ENCODE results near the gene RRP12.

RRP12 gene

GRCh38 chr10:97332591-97333350, 68.4 kb downstream of the RRP12 start:
- H3K9me3 ChIP-seq (ENCODE audit: control insufficient read depth in 2 of 2, low read length in 2 of 2): no peaks in the 10 kb centered on the region
- no peaks in the 10 kb centered on the region for H3K27me3 ChIP-seq (ENCODE audit: control insufficient read depth in 2 of 2, insufficient read depth in 2 of 2, low read length in 2 of 2)
- peaks cover 0 to 2% of the 10 kb centered on the region in 2 donors for H3K36me3 ChIP-seq (ENCODE audit: control insufficient read depth in 2 of 2, insufficient read depth in 2 of 2, low read length in 2 of 2)
- peak overlapping the region; percentile 94 to 97 for H3K9ac ChIP-seq (ENCODE audit: low read depth in 1 of 2, low read length in 2 of 2)
- H3K4me1 ChIP-seq (ENCODE audit: control insufficient read depth in 2 of 2, insufficient read depth in 2 of 2, low read length in 2 of 2): peaks cover 40 to 59% of the 10 kb centered on the region in 2 donors
- H3K27ac ChIP-seq (ENCODE audit: low read depth in 2 of 2, low read length in 2 of 2): peak overlapping the region; percentile 91 to 94
- H3K4me3 ChIP-seq (ENCODE audit: low read length in 2 of 2): peak overlapping the region; percentile 89 to 91

- Histone ChIP-seq H3K27me3 (ENCODE audit: control insufficient read depth in 2 of 2, insufficient read depth in 2 of 2, low read length in 2 of 2) (no peaks in the 10 kb centered on the region), H3K9ac (ENCODE audit: low read depth in 1 of 2, low read length in 2 of 2) (peak overlapping the region in 1 of 2 donors; percentile 94), H3K4me3 (ENCODE audit: low read length in 2 of 2) (peak overlapping the region; percentile 89 to 91), H3K9me3 (ENCODE audit: control insufficient read depth in 2 of 2, low read length in 2 of 2) (no peaks in the 10 kb centered on the region), H3K4me1 (ENCODE audit: control insufficient read depth in 2 of 2, insufficient read depth in 2 of 2, low read length in 2 of 2) (peaks cover 32 to 51% of the 10 kb centered on the region in 2 donors), H3K27ac (ENCODE audit: low read depth in 2 of 2, low read length in 2 of 2) (no peak overlapping the region), H3K36me3 (ENCODE audit: control insufficient read depth in 2 of 2, insufficient read depth in 2 of 2, low read length in 2 of 2) (peaks cover 0 to 2% of the 10 kb centered on the region in 2 donors)
Measured at GRCh38 chr10:97331153-97331703, 69.9 kb downstream of the RRP12 start.

- no peak overlapping the region for H3K9ac ChIP-seq (ENCODE audit: low read depth in 1 of 2, low read length in 2 of 2)
Measured at GRCh38 chr10:97329766-97330165, 71.4 kb downstream of the RRP12 start.

GRCh38 chr10:97328646-97329453, 72.3 kb downstream of the RRP12 start:
- Histone ChIP-seq H3K27ac (ENCODE audit: low read depth in 2 of 2, low read length in 2 of 2) (peak overlapping the region; percentile 45 to 49), H3K4me1 (ENCODE audit: control insufficient read depth in 2 of 2, insufficient read depth in 2 of 2, low read length in 2 of 2) (peaks cover 25 to 43% of the 10 kb centered on the region in 2 donors), H3K9me3 (ENCODE audit: control insufficient read depth in 2 of 2, low read length in 2 of 2) (no peaks in the 10 kb centered on the region), H3K36me3 (ENCODE audit: control insufficient read depth in 2 of 2, insufficient read depth in 2 of 2, low read length in 2 of 2) (peaks cover 0 to 2% of the 10 kb centered on the region in 2 donors), H3K27me3 (ENCODE audit: control insufficient read depth in 2 of 2, insufficient read depth in 2 of 2, low read length in 2 of 2) (no peaks in the 10 kb centered on the region), H3K4me3 (ENCODE audit: low read length in 2 of 2) (no peak overlapping the region), H3K9ac (ENCODE audit: low read depth in 1 of 2, low read length in 2 of 2) (peak overlapping the region in 1 of 2 donors; percentile 1)

More at GRCh38 chr10:97329766-97330165, 71.4 kb downstream of the RRP12 start:
- no peaks in the 10 kb centered on the region for H3K27me3 ChIP-seq (ENCODE audit: control insufficient read depth in 2 of 2, insufficient read depth in 2 of 2, low read length in 2 of 2)
- H3K27ac ChIP-seq (ENCODE audit: low read depth in 2 of 2, low read length in 2 of 2): peak overlapping the region in 1 of 2 donors; percentile 13
- no peak overlapping the region for H3K4me3 ChIP-seq (ENCODE audit: low read length in 2 of 2)
- H3K4me1 ChIP-seq (ENCODE audit: control insufficient read depth in 2 of 2, insufficient read depth in 2 of 2, low read length in 2 of 2): peaks cover 25 to 43% of the 10 kb centered on the region in 2 donors
- peaks cover 0 to 2% of the 10 kb centered on the region in 2 donors for H3K36me3 ChIP-seq (ENCODE audit: control insufficient read depth in 2 of 2, insufficient read depth in 2 of 2, low read length in 2 of 2)
- no peaks in the 10 kb centered on the region for H3K9me3 ChIP-seq (ENCODE audit: control insufficient read depth in 2 of 2, low read length in 2 of 2)

- H3K4me1 ChIP-seq (ENCODE audit: control insufficient read depth in 2 of 2, insufficient read depth in 2 of 2, low read length in 2 of 2): peaks cover 25 to 43% of the 10 kb centered on the region in 2 donors
- peak overlapping the region; percentile 49 to 62 for H3K27ac ChIP-seq (ENCODE audit: low read depth in 2 of 2, low read length in 2 of 2)
- H3K9ac ChIP-seq (ENCODE audit: low read depth in 1 of 2, low read length in 2 of 2): peak overlapping the region in 1 of 2 donors; percentile 8
- peaks cover 0 to 2% of the 10 kb centered on the region in 2 donors for H3K36me3 ChIP-seq (ENCODE audit: control insufficient read depth in 2 of 2, insufficient read depth in 2 of 2, low read length in 2 of 2)
- no peaks in the 10 kb centered on the region for H3K9me3 ChIP-seq (ENCODE audit: control insufficient read depth in 2 of 2, low read length in 2 of 2)
- H3K4me3 ChIP-seq (ENCODE audit: low read length in 2 of 2): no peak overlapping the region
- H3K27me3 ChIP-seq (ENCODE audit: control insufficient read depth in 2 of 2, insufficient read depth in 2 of 2, low read length in 2 of 2): no peaks in the 10 kb centered on the region
Measured at GRCh38 chr10:97327348-97328294, 73.5 kb downstream of the RRP12 start.

GRCh38 chr10:97325754-97326153, 75.4 kb downstream of the RRP12 start:
- peaks cover 22 to 35% of the 10 kb centered on the region in 2 donors for H3K4me1 ChIP-seq (ENCODE audit: control insufficient read depth in 2 of 2, insufficient read depth in 2 of 2, low read length in 2 of 2)
- no peaks in the 10 kb centered on the region for H3K9me3 ChIP-seq (ENCODE audit: control insufficient read depth in 2 of 2, low read length in 2 of 2)
- H3K27me3 ChIP-seq (ENCODE audit: control insufficient read depth in 2 of 2, insufficient read depth in 2 of 2, low read length in 2 of 2): no peaks in the 10 kb centered on the region
- no peak overlapping the region for H3K4me3 ChIP-seq (ENCODE audit: low read length in 2 of 2)
- no peak overlapping the region for H3K27ac ChIP-seq (ENCODE audit: low read depth in 2 of 2, low read length in 2 of 2)
- no peak overlapping the region for H3K9ac ChIP-seq (ENCODE audit: low read depth in 1 of 2, low read length in 2 of 2)
- H3K36me3 ChIP-seq (ENCODE audit: control insufficient read depth in 2 of 2, insufficient read depth in 2 of 2, low read length in 2 of 2): no peaks in the 10 kb centered on the region

- Histone ChIP-seq H3K36me3 (ENCODE audit: control insufficient read depth in 2 of 2, insufficient read depth in 2 of 2, low read length in 2 of 2) (no peaks in the 10 kb centered on the region), H3K27ac (ENCODE audit: low read depth in 2 of 2, low read length in 2 of 2) (no peak overlapping the region), H3K9ac (ENCODE audit: low read depth in 1 of 2, low read length in 2 of 2) (no peak overlapping the region), H3K4me3 (ENCODE audit: low read length in 2 of 2) (no peak overlapping the region), H3K4me1 (ENCODE audit: control insufficient read depth in 2 of 2, insufficient read depth in 2 of 2, low read length in 2 of 2) (peaks cover 17 to 25% of the 10 kb centered on the region in 2 donors), H3K9me3 (ENCODE audit: control insufficient read depth in 2 of 2, low read length in 2 of 2) (no peaks in the 10 kb centered on the region), H3K27me3 (ENCODE audit: control insufficient read depth in 2 of 2, insufficient read depth in 2 of 2, low read length in 2 of 2) (no peaks in the 10 kb centered on the region)
Measured at GRCh38 chr10:97323501-97323900, 77.6 kb downstream of the RRP12 start.

- Histone ChIP-seq H3K9me3 (ENCODE audit: control insufficient read depth in 2 of 2, low read length in 2 of 2) (no peaks in the 10 kb centered on the region), H3K36me3 (ENCODE audit: control insufficient read depth in 2 of 2, insufficient read depth in 2 of 2, low read length in 2 of 2) (no peaks in the 10 kb centered on the region), H3K4me1 (ENCODE audit: control insufficient read depth in 2 of 2, insufficient read depth in 2 of 2, low read length in 2 of 2) (peaks cover 16% of the 10 kb centered on the region in 2 donors), H3K27me3 (ENCODE audit: control insufficient read depth in 2 of 2, insufficient read depth in 2 of 2, low read length in 2 of 2) (no peaks in the 10 kb centered on the region), H3K27ac (ENCODE audit: low read depth in 2 of 2, low read length in 2 of 2) (no peak overlapping the region), H3K4me3 (ENCODE audit: low read length in 2 of 2) (peak overlapping the region in 1 of 2 donors; percentile 91), H3K9ac (ENCODE audit: low read depth in 1 of 2, low read length in 2 of 2) (no peak overlapping the region)
Measured at GRCh38 chr10:97321804-97322190, 79.3 kb downstream of the RRP12 start.

GRCh38 chr10:97321032-97321803, 79.9 kb downstream of the RRP12 start:
- peak overlapping the region in 1 of 2 donors; percentile 98 for H3K27ac ChIP-seq (ENCODE audit: low read depth in 2 of 2, low read length in 2 of 2)
- H3K36me3 ChIP-seq (ENCODE audit: control insufficient read depth in 2 of 2, insufficient read depth in 2 of 2, low read length in 2 of 2): no peaks in the 10 kb centered on the region
- no peaks in the 10 kb centered on the region for H3K27me3 ChIP-seq (ENCODE audit: control insufficient read depth in 2 of 2, insufficient read depth in 2 of 2, low read length in 2 of 2)
- peak overlapping the region; percentile 91 to 99 for H3K4me3 ChIP-seq (ENCODE audit: low read length in 2 of 2)
- no peaks in the 10 kb centered on the region for H3K9me3 ChIP-seq (ENCODE audit: control insufficient read depth in 2 of 2, low read length in 2 of 2)
- peak overlapping the region in 1 of 2 donors; percentile 98 for H3K9ac ChIP-seq (ENCODE audit: low read depth in 1 of 2, low read length in 2 of 2)
- H3K4me1 ChIP-seq (ENCODE audit: control insufficient read depth in 2 of 2, insufficient read depth in 2 of 2, low read length in 2 of 2): peaks cover 16% of the 10 kb centered on the region in 2 donors
